Spleen (tissue), 11 donors: ENCODE measurements around the gene UBA6. TPM values are rescaled to one million over a fixed set of nuclear protein-coding genes. Genes with fewer than 3 reads are reported as not detected.
"Not testable (repeated sequence)": the region's sequence is repeated elsewhere in the genome, so short reads cannot be mapped to it uniquely, and the experiment has no call there.

Experiments used
- DNase-seq: peaks from one replicate; pipeline ENCODE4 v3.0.0-alpha.2; 2020
- H3K27ac ChIP-seq, 8 donors: fragments of 200-600 bp; sonication (generic) in 7 of 8; 1 replicate in 4 of 8; 2 replicates in 4 of 8; pipeline versions ENCODE4 v1.5.0 to v1.8.0; 2016 to 2021; ENCODE audit warnings: inconsistent platforms in 4 of 8, mild to moderate bottlenecking in 4 of 8, moderate library complexity in 1 of 8
- H3K27me3 ChIP-seq, 7 donors: fragments of 200-600 bp; sonication (generic) in 6 of 7; replicated peaks in 1 of 7; 1 replicate in 4 of 7; 2 replicates in 3 of 7; pipeline versions ENCODE4 v1.5.0 to v1.8.0; 2016 to 2021; ENCODE audit warnings: inconsistent platforms in 3 of 7, mild to moderate bottlenecking in 1 of 7
- H3K36me3 ChIP-seq, 6 donors: fragments of 200-600 bp; sonication (generic) in 5 of 6; 1 replicate in 4 of 6; 2 replicates in 2 of 6; pipeline versions ENCODE4 v1.5.0 to v1.8.0; 2016 to 2021; ENCODE audit warnings: inconsistent platforms in 2 of 6
- H3K4me1 ChIP-seq, 6 donors: fragments of 200-600 bp; sonication (generic) in 5 of 6; 1 replicate in 3 of 6; 2 replicates in 3 of 6; pipeline versions ENCODE4 v1.5.0 to v1.8.0; 2016 to 2021; ENCODE audit warnings: inconsistent platforms in 3 of 6
- H3K4me3 ChIP-seq, 8 donors: fragments of 200-600 bp; sonication (generic) in 7 of 8; 1 replicate in 4 of 8; 2 replicates in 4 of 8; pipeline versions ENCODE4 v1.5.0 to v1.8.0; 2016 to 2021; ENCODE audit warnings: inconsistent platforms in 4 of 8, mild to moderate bottlenecking in 4 of 8, moderate library complexity in 2 of 8
- H3K9me3 ChIP-seq, 8 donors: fragments of 200-600 bp; sonication (generic) in 7 of 8; 1 replicate in 4 of 8; 2 replicates in 4 of 8; pipeline versions ENCODE4 v1.5.0 to v1.8.0; 2016 to 2021; ENCODE audit warnings: inconsistent platforms in 4 of 8
- POLR2A ChIP-seq, 3 donors: fragments of 450-650 bp; IDR thresholded peaks; one replicate each; pipeline ENCODE4 v1.5.1; 2017; ENCODE audit warnings: antibody characterized with exemption in 3 of 3, mild to moderate bottlenecking in 1 of 3
- POLR2AphosphoS5 ChIP-seq, 3 donors: sonication (generic); formaldehyde crosslinking; IDR thresholded peaks; one replicate each; pipeline ENCODE4 v1.5.1; 2017; ENCODE audit warnings: antibody characterized with exemption in 3 of 3
- WGBS, 5 donors: extraction: QIAGEN DNeasy Blood & Tissue Kit in 3 of 5; methylation state at CpG; one replicate each; pipeline versions ENCODE4 v1.1.5 to v1.1.7; 2013 to 2018; 5-methylcytosine and 5-hydroxymethylcytosine counted together
- intact Hi-C: fragments of 100-400 bp; cut with DNase I; formaldehyde crosslinking; loops from one replicate; pipeline ENCODE4 v1.15.0; 2023; ENCODE audit warnings: low total_unique reads
- polyA plus RNA-seq, 3 donors: library from polyadenylated mRNA; stranded (reverse); fragments of 200-250 nt; gene quantifications; one replicate each; pipeline ENCODE4 v1.2.1, GENCODE V29; 2013
- total RNA-seq, 7 donors: library from RNA; depleted of rRNA in 3 of 7; stranded (reverse); fragments of >200 nt in 3 of 7; fragmentation: NEBNext Ultra II Directional in 4 of 7; extraction: Animal tissue kit (Norgen Biotek cat#: 25700) in 4 of 7; gene quantifications; one replicate each; pipeline versions ENCODE4 v1.1.0 to v1.2.1, GENCODE V29; 2016 to 2021
- TF ChIP-seq, protein P1 (sequence below), 11 experiments: fragments of 200-600 bp in 7 of 11; fragments of 450-650 bp in 4 of 11; sonication (generic) in 4 of 11; IDR thresholded peaks in 8 of 11; conservative IDR thresholded peaks in 3 of 11; 1 replicate in 7 of 11; 2 replicates in 4 of 11; pipeline versions ENCODE4 v1.4.0 to v1.8.0; 2016 to 2021; ENCODE audit warnings: antibody characterized with exemption in 11 of 11, inconsistent platforms in 4 of 11, mild to moderate bottlenecking in 1 of 11
- donor health status: healthy with polysubstance abuse.
- donor health status: DM: no; HTN: no; CAD: no; lungs with moderate emphysema.
- donor health status: DM: no; HTN: no; CAD: no.
- donor health status: Bipolar disorder and iron deficiency.
- donor health status: healthy.
- donor health status: DM: no; HTN: no; CAD: no.
- donor health status: DM: yes; HTN: yes; CAD: no.

UBA6 gene
- total and polyA plus RNA-seq, 10 donors: 5.8 to 144 (median 64.7) TPM

DNA sequence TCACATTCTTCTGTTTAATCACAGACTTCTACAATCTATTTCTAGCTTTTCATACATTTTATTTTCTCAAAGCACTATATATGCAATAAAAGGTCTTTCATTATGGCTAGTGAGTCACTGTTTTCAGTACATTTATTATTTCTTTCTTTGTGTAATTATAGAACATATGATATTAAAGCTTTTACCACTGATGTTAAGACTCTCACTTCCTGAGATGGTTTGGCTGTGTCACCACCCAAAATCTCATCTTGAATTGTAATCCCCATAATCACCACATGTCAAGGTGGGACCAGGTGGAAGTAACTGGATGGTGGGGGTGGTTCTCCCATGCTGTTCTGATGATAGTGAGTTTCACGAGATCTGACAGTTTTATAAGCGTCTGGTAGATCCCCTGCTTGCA, 41.9 kb downstream of the UBA6 start:
- Histone ChIP-seq H3K27me3 (no peaks in the 10 kb centered on the region), H3K36me3 (peaks cover 12 to 90% (median 50%) of the 10 kb centered on the region in 6 donors), H3K4me3 (no peak overlapping the region), H3K27ac (no peak overlapping the region), H3K9me3 (peaks cover 8 to 27% (median 22%) of the 10 kb centered on the region in 8 donors), H3K4me1 (no peaks in the 10 kb centered on the region)
- WGBS, 5 donors: 96 to 100% (median 100%) methylated on average over 2 of the region's 2 CpGs
- intact Hi-C loops: no loop called here
- no peak for TF ChIP-seq POLR2A (IDR thresholded peaks at IDR 0.05)
- TF ChIP-seq, protein P1, sequence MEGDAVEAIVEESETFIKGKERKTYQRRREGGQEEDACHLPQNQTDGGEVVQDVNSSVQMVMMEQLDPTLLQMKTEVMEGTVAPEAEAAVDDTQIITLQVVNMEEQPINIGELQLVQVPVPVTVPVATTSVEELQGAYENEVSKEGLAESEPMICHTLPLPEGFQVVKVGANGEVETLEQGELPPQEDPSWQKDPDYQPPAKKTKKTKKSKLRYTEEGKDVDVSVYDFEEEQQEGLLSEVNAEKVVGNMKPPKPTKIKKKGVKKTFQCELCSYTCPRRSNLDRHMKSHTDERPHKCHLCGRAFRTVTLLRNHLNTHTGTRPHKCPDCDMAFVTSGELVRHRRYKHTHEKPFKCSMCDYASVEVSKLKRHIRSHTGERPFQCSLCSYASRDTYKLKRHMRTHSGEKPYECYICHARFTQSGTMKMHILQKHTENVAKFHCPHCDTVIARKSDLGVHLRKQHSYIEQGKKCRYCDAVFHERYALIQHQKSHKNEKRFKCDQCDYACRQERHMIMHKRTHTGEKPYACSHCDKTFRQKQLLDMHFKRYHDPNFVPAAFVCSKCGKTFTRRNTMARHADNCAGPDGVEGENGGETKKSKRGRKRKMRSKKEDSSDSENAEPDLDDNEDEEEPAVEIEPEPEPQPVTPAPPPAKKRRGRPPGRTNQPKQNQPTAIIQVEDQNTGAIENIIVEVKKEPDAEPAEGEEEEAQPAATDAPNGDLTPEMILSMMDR (IDR thresholded peaks at IDR 0.05 in 8 of 11, conservative IDR thresholded peaks at IDR 0.05 in 3 of 11): no peak
- no peak for TF ChIP-seq POLR2AphosphoS5 (IDR thresholded peaks at IDR 0.05)
- DNase-seq: no peak

DNA sequence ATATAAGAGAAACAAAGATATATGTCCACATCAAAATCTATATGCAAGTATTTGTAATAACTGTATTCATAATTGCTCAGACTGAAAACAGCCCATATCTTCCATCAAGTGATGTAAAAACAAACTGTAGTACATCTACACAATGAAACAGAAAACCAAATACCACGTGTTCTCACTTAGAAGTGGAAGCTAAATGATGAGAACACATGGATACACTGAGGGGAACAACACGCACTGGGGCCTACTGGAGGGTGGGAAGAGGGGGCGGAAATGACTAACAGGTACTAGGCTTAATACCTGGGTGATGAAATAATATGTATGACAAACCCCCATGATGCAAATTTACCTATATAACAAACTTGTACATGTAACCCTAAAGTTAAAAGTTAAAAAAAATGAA, 42.7 kb downstream of the UBA6 start:
- Histone ChIP-seq H3K9me3 (peaks cover 8 to 27% (median 22%) of the 10 kb centered on the region in 8 donors), H3K27ac (no peak overlapping the region), H3K27me3 (no peaks in the 10 kb centered on the region), H3K4me1 (no peaks in the 10 kb centered on the region), H3K36me3 (peaks cover 12 to 90% (median 48%) of the 10 kb centered on the region in 6 donors), H3K4me3 (no peak overlapping the region)
- intact Hi-C loops: no loop called here
- WGBS, 5 donors: 57 to 94% (median 87%) methylated on average over 3 of the region's 3 CpGs
- DNase-seq: no peak
- TF ChIP-seq, protein P1 (IDR thresholded peaks at IDR 0.05 in 8 of 11, conservative IDR thresholded peaks at IDR 0.05 in 3 of 11): no peak
- TF ChIP-seq POLR2A (IDR thresholded peaks at IDR 0.05) (no peak), POLR2AphosphoS5 (IDR thresholded peaks at IDR 0.05) (no peak)

DNA sequence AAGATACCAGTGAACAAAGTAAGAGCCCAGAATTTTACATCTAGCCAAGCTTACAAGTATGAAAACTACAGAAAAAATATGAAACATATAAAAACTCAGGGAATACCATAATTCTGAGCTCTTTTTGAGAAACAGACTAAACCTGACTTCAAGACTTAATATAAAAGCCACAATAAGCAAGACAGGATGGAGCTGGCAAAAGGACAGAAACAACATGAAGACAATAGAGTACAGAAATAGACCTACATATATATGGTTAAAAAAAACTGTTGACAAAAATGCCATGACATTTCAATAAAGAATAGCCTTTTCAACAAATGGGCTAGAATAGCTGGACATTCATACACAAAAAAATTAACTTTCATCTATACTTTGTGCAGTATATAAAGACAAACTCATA, 49.4 kb downstream of the UBA6 start:
- H3K4me3 ChIP-seq: no peak overlapping the region
- H3K9me3 ChIP-seq: peaks cover 0 to 7% (median 0%) of the 10 kb centered on the region in 8 donors
- DNase-seq: no peak
- H3K27ac ChIP-seq: no peak overlapping the region
- intact Hi-C loops: no loop called here
- H3K27me3 ChIP-seq: no peaks in the 10 kb centered on the region
- peaks cover 0 to 75% (median 26%) of the 10 kb centered on the region in 6 donors for H3K36me3 ChIP-seq
- TF ChIP-seq POLR2A (IDR thresholded peaks at IDR 0.05) (no peak), POLR2AphosphoS5 (IDR thresholded peaks at IDR 0.05) (no peak)
- TF ChIP-seq, protein P1 (IDR thresholded peaks at IDR 0.05 in 8 of 11, conservative IDR thresholded peaks at IDR 0.05 in 3 of 11): no peak
- H3K4me1 ChIP-seq: no peaks in the 10 kb centered on the region

DNA sequence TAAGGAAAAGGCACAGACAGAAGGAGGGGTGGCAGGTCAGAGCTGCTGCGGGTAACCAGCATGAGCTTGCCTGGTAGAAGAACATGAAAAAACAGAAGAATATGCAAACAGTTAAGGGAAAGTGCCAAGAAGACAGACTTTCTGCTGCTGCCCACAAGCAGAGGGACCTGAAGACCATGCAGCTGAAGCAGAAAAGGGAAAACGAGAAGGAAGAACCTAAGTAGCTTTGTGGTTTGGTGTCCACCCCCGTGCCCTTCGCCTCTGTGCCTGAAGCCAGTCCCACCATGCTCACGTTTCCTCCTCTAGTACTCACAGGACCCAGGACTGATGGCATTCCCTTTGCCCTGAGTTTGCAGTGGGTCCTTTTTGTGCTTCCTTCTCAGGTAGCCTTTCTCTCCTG, 62.8 kb downstream of the UBA6 start:
- Histone ChIP-seq H3K27me3 (no peaks in the 10 kb centered on the region), H3K36me3 (peaks cover 0 to 95% (median 23%) of the 10 kb centered on the region in 6 donors), H3K9me3 (no peaks in the 10 kb centered on the region), H3K4me3 (no peak overlapping the region), H3K4me1 (no peaks in the 10 kb centered on the region), H3K27ac (no peak overlapping the region)
- DNase-seq: no peak
- no peak for TF ChIP-seq POLR2A (IDR thresholded peaks at IDR 0.05)
- TF ChIP-seq POLR2AphosphoS5 (IDR thresholded peaks at IDR 0.05): no peak
- TF ChIP-seq, protein P1 (IDR thresholded peaks at IDR 0.05 in 8 of 11, conservative IDR thresholded peaks at IDR 0.05 in 3 of 11): no peak
- intact Hi-C loops: no loop called here
- WGBS, 5 donors: 41 to 72% (median 48%) methylated on average over 5 of the region's 5 CpGs

DNA sequence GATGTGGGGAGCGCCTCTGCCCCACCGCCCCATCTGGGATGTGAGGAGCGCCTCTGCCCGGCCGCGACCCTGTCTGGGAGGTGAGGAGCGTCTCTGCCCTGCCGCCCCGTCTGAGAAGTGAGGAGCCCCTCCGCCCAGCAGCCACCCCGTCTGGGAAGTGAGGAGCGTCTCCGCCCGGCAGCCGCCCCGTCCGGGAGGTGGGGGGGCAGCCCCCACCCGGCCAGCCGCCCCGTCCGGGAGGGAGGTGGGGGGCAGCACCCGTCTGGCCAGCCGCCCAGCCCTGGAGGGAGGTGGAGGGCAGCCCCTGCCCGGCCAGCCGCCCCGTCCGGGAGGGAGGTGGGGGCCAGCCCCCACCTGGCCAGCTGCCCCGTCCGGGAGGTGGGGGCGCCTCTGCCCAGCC, 64.0 kb downstream of the UBA6 start:
- H3K27me3 ChIP-seq, H3K4me1 ChIP-seq, H3K4me3 ChIP-seq, H3K27ac ChIP-seq, H3K9me3 ChIP-seq, intact Hi-C loops: not testable (repeated sequence)
- DNase-seq: peak; percentile 36
- peaks cover 0 to 96% (median 29%) of the 10 kb centered on the region in 6 donors for H3K36me3 ChIP-seq
- 94 to 99% (median 98%) methylated on average over 11 to 30 of the region's 30 CpGs for WGBS, 5 donors
